Endodermal cell (in vitro differentiated cells): ENCODE results near the gene ZFAND3. TPM values are rescaled to one million over a fixed set of nuclear protein-coding genes. Genes with fewer than 3 reads are reported as not detected.
A peak's percentile ranks its signal among the peaks of the same experiment; 100 is the strongest.

Experiments
- DNase-seq: peaks from one replicate; pipeline ENCODE4 v3.0.0-alpha.2; 2017
- H3K27ac ChIP-seq: 2 replicates; pipeline ENCODE4 v1.5.1; 2013; ENCODE audit warnings: mild to moderate bottlenecking, low read depth, low read length, moderate library complexity
- H3K27me3 ChIP-seq: 2 replicates; pipeline ENCODE4 v1.6.1; 2013; ENCODE audit warnings: mild to moderate bottlenecking, low read length, moderate library complexity; ENCODE audit not compliant: insufficient read depth, control insufficient read depth, poor library complexity, severe bottlenecking
- H3K36me3 ChIP-seq: 2 replicates; pipeline ENCODE4 v1.7.0; 2013; ENCODE audit warnings: mild to moderate bottlenecking, low read length, moderate library complexity; ENCODE audit not compliant: control insufficient read depth, insufficient read depth
- H3K4me1 ChIP-seq: one replicate; pipeline ENCODE4 v1.7.0; 2013; ENCODE audit warnings: low read length; ENCODE audit not compliant: control insufficient read depth, insufficient read depth
- H3K4me3 ChIP-seq: 2 replicates; pipeline ENCODE4 v1.5.1; 2013; ENCODE audit warnings: mild to moderate bottlenecking, low read length, moderate library complexity
- H3K9ac ChIP-seq: 2 replicates; pipeline ENCODE4 v1.6.1; 2013; ENCODE audit warnings: mild to moderate bottlenecking, low read length, moderate library complexity; ENCODE audit not compliant: poor library complexity, severe bottlenecking; ENCODE audit errors: extremely low read depth
- H3K9me3 ChIP-seq: 2 replicates; pipeline ENCODE4 v1.6.1; 2013; ENCODE audit warnings: mild to moderate bottlenecking, low read length, moderate library complexity; ENCODE audit not compliant: control insufficient read depth
- H3K27ac Mint-ChIP-seq: 2 replicates; pipeline ENCODE4 v1.8.0; 2020; ENCODE audit warnings: mixed read lengths
- H3K27me3 Mint-ChIP-seq: 2 replicates; pipeline ENCODE4 v1.8.0; 2021; ENCODE audit warnings: mild to moderate bottlenecking, mixed read lengths; ENCODE audit not compliant: insufficient read depth
- H3K36me3 Mint-ChIP-seq: 2 replicates; pipeline ENCODE4 v1.8.0; 2020; ENCODE audit warnings: low read depth, mixed read lengths
- H3K4me1 Mint-ChIP-seq: 2 replicates; pipeline ENCODE4 v1.8.0; 2020; ENCODE audit warnings: mixed read lengths
- H3K4me3 Mint-ChIP-seq: 2 replicates; pipeline ENCODE4 v1.8.0; 2020; ENCODE audit warnings: mild to moderate bottlenecking, moderate library complexity, mixed read lengths
- H3K9me3 Mint-ChIP-seq: 2 replicates; pipeline ENCODE4 v1.8.0; 2020; ENCODE audit warnings: mild to moderate bottlenecking, mixed read lengths
- CTCF ChIP-seq: fragments of 200-600 bp; sonication (generic); conservative IDR thresholded peaks from 2 replicates; pipeline ENCODE4 v1.5.0; 2021; ENCODE audit warnings: antibody characterized with exemption, mild to moderate bottlenecking
- WGBS, 2 experiments: methylation state at CpG; one replicate each; pipeline versions ENCODE4 v1.1.5 to v1.1.7; 2013; ENCODE audit warnings: missing lambda C conversion rate in 2 of 2, mixed read lengths in 1 of 2; ENCODE audit not compliant: insufficient coverage in 1 of 2, insufficient read length in 1 of 2; 5-methylcytosine and 5-hydroxymethylcytosine counted together
- total RNA-seq, 2 donors: library from RNA; stranded (reverse); fragmentation: NEBNext Ultra II Directional in 1 of 2; extraction: Animal tissue kit (Norgen Biotek cat#: 25700) in 1 of 2; gene quantifications; 2 replicates in 1 of 2; 3 replicates in 1 of 2; pipeline ENCODE4 v1.2.1, GENCODE V29; 2021

ZFAND3 gene
- total RNA-seq, 2 donors from 2014 or later, result 67.1 to 86.2 TPM

DNA sequence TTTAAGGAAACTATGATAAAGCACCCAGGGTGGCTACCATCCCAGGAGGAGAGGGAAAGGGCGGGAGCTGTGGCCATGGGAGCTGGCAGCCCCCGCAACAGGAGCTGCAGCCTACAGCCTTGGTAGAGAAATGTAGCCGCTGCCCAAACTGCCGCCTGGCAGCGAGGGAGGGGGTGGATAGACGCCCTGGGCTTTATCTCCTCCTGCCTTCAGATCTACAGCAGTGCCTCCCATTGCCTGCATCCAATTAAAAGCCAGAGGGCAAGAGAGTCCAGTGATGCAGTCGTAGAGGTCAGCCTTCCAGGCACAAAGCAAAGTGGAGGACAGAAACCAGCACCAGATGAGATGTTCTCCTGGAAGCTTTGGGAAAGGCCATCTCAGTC is 35.0 kb upstream of the ZFAND3 start:
- H3K27ac Mint-ChIP-seq, result no peak overlapping the region
- 50 to 57% methylated on average over 6 to 7 of the region's 7 CpGs for WGBS, 2 experiments
- peak overlapping the region; percentile 78 for H3K4me3 ChIP-seq
- peak overlapping the region; percentile 57 for H3K4me3 Mint-ChIP-seq
- peaks cover 28% of the 10 kb centered on the region for H3K4me1 Mint-ChIP-seq
- H3K9ac ChIP-seq, result no peak overlapping the region
- no peak for TF ChIP-seq CTCF
- H3K4me1 ChIP-seq, result peaks cover 3% of the 10 kb centered on the region
- H3K27me3 ChIP-seq, result peaks cover 16% of the 10 kb centered on the region
- no peaks in the 10 kb centered on the region for H3K9me3 Mint-ChIP-seq
- peaks cover 46% of the 10 kb centered on the region for H3K27me3 Mint-ChIP-seq
- no peaks in the 10 kb centered on the region for H3K36me3 Mint-ChIP-seq
- H3K27ac ChIP-seq, result no peak overlapping the region
- H3K9me3 ChIP-seq, result no peaks in the 10 kb centered on the region
- H3K36me3 ChIP-seq, result no peaks in the 10 kb centered on the region
- peak; percentile 69 for DNase-seq

- Histone ChIP-seq H3K27me3 (peaks cover 16% of the 10 kb centered on the region), H3K9ac (no peak overlapping the region), H3K9me3 (no peaks in the 10 kb centered on the region), H3K4me1 (peaks cover 3% of the 10 kb centered on the region), H3K27ac (no peak overlapping the region), H3K36me3 (no peaks in the 10 kb centered on the region), H3K4me3 (no peak overlapping the region)
- H3K27ac Mint-ChIP-seq, result no peak overlapping the region
- 87 to 92% methylated on average over 10 to 13 of the region's 13 CpGs for WGBS, 2 experiments
- no peak overlapping the region for H3K4me3 Mint-ChIP-seq
- H3K27me3 Mint-ChIP-seq, result peaks cover 46% of the 10 kb centered on the region
- DNase-seq, result peak; percentile 61
- H3K9me3 Mint-ChIP-seq, result no peaks in the 10 kb centered on the region
- H3K4me1 Mint-ChIP-seq, result peaks cover 23% of the 10 kb centered on the region
- no peak for TF ChIP-seq CTCF
- no peaks in the 10 kb centered on the region for H3K36me3 Mint-ChIP-seq
Measured at GRCh38 chr6:37785002-37785662, 34.4 kb upstream of the ZFAND3 start.

DNA sequence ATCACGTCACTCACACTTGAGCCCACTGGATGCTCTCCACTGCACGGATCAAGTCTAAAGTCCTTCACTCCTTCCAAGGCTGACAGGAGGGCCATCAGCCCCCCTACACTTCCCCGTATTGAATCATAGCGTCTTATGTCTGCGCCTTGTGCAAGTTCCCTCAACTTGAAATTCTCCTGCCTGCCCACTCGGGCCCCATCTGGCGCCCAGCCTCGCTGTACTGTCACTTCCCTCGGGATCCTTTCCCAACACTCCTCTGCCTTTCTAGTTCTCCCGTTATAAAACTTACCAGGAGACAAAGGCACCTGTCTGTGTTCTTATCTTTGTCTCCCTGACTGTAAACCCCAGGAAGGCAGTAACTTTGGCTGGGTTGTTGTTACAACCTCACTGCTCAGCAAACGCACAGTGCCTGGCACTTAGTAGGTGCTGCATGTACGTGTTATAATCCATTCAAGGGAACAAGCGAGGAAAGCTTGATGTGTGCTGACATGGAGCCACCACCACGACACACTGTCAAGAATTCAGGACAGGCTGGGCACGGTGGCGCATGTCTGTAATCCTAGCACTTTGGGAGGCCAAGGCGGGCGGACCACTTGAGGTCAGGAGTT is 33.8 kb upstream of the ZFAND3 start:
- Mint-ChIP-seq H3K9me3 (no peaks in the 10 kb centered on the region), H3K4me3 (no peak overlapping the region), H3K27ac (no peak overlapping the region)

More for the DNA sequence above, 33.8 kb upstream of the ZFAND3 start:
- Histone ChIP-seq H3K9ac (no peak overlapping the region), H3K4me3 (no peak overlapping the region), H3K36me3 (no peaks in the 10 kb centered on the region), H3K27ac (no peak overlapping the region), H3K9me3 (no peaks in the 10 kb centered on the region), H3K4me1 (peaks cover 3% of the 10 kb centered on the region), H3K27me3 (peaks cover 16% of the 10 kb centered on the region)
- Mint-ChIP-seq H3K27me3 (peaks cover 44% of the 10 kb centered on the region), H3K4me1 (peaks cover 22% of the 10 kb centered on the region), H3K36me3 (no peaks in the 10 kb centered on the region)
- no peak for DNase-seq
- WGBS, 2 experiments, result 91% methylated on average over 18 of the region's 18 CpGs
- TF ChIP-seq CTCF, result no peak
